Sigmoid colon (tissue), 7 donors: ENCODE data around the gene WNK3. TPM values are rescaled to one million over a fixed set of nuclear protein-coding genes. Genes with fewer than 3 reads are reported as not detected.

Experiments used
- DNase-seq: peaks from one replicate; pipeline ENCODE4 v3.0.0-alpha.2; 2019
- H3K27ac ChIP-seq, 4 donors: fragments of 200-600 bp; sonication (generic); one replicate each; pipeline ENCODE4 v1.5.1; 2016 to 2019; ENCODE audit warnings: mild to moderate bottlenecking in 1 of 4
- H3K27me3 ChIP-seq, 3 donors: fragments of 200-600 bp; sonication (generic); one replicate each; pipeline ENCODE4 v1.5.1; 2019; ENCODE audit warnings: mild to moderate bottlenecking in 1 of 3
- H3K36me3 ChIP-seq, 4 donors: fragments of 200-600 bp; sonication (generic); one replicate each; pipeline ENCODE4 v1.5.1; 2016 to 2019
- H3K4me1 ChIP-seq, 4 donors: fragments of 200-600 bp; sonication (generic); one replicate each; pipeline ENCODE4 v1.5.1; 2017 to 2019
- H3K4me3 ChIP-seq, 4 donors: fragments of 200-600 bp; sonication (generic); one replicate each; pipeline ENCODE4 v1.5.1; 2017 to 2019; ENCODE audit warnings: mild to moderate bottlenecking in 2 of 4, moderate library complexity in 1 of 4
- H3K9me3 ChIP-seq, 4 donors: fragments of 200-600 bp in 3 of 4; sonication (generic) in 3 of 4; one replicate each; pipeline versions ENCODE4 v1.5.1 to v1.6.1; 2013 to 2019
- EP300 ChIP-seq, 4 donors: sonication (generic); formaldehyde crosslinking; IDR thresholded peaks; one replicate each; pipeline ENCODE4 v1.6.1; 2017; ENCODE audit warnings: antibody characterized with exemption in 4 of 4
- POLR2A ChIP-seq, 2 donors: fragments of 450-650 bp; IDR thresholded peaks; one replicate each; pipeline ENCODE4 v1.6.1; 2016; ENCODE audit warnings: antibody characterized with exemption in 2 of 2, mild to moderate bottlenecking in 2 of 2, moderate library complexity in 2 of 2
- POLR2AphosphoS5 ChIP-seq, 4 donors: sonication (generic); formaldehyde crosslinking; IDR thresholded peaks; one replicate each; pipeline ENCODE4 v1.6.1; 2017; ENCODE audit warnings: antibody characterized with exemption in 4 of 4
- WGBS, 2 donors: extraction: QIAGEN DNeasy Blood & Tissue Kit; methylation state at CpG; one replicate each; pipeline ENCODE4 v1.1.7; 2013; 5-methylcytosine and 5-hydroxymethylcytosine counted together
- intact Hi-C: fragments of 100-400 bp; cut with DNase I; formaldehyde crosslinking; loops from one replicate; pipeline ENCODE4 v1.15.1; 2023
- polyA plus RNA-seq, 3 donors: library from polyadenylated mRNA; stranded (reverse); fragments of 200-250 nt; gene quantifications; one replicate each; pipeline ENCODE4 v1.2.3, GENCODE V29; 2013
- total RNA-seq, 4 donors: library from RNA; depleted of rRNA; stranded (reverse); fragments of >200 nt; gene quantifications; one replicate each; pipeline ENCODE4 v1.1.0, GENCODE V29; 2016
- TF ChIP-seq, protein P1 (sequence below), 4 experiments: fragments of 450-650 bp in 3 of 4; fragments of 200-600 bp in 1 of 4; IDR thresholded peaks; one replicate each; pipeline ENCODE4 v1.5.1; 2016 to 2019; ENCODE audit warnings: antibody characterized with exemption in 4 of 4, mild to moderate bottlenecking in 3 of 4, moderate library complexity in 2 of 4
- donor health status: healthy with polysubstance abuse.
- donor health status: Bipolar disorder and iron deficiency.
- donor health status: healthy.

The WNK3 gene
- total and polyA plus RNA-seq, 7 donors, result under 0.01 to 1.9 (median 1.7) TPM; not detected in 1

DNA sequence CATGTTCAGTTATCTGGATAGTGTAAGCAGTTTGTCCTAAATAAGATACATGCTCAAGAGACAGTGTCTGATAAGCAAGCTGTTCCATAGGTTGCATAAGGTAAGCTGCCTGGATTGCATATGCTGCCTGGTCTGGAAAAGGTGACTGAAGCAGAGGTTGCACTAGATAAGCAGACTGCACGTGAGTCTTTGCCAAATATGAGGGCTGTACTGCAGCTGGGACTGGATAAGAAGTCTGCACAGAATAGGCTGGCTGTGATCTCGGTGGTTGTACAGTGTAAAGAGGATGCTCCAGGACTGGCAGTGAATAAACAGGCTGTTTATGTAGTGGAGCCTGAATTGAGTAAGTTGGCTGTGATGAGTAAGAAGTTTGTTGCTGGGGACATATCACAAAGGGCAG is 68.9 kb downstream of the WNK3 start:
- Histone ChIP-seq H3K27ac (no peak overlapping the region), H3K4me1 (no peaks in the 10 kb centered on the region), H3K27me3 (no peaks in the 10 kb centered on the region), H3K36me3 (no peaks in the 10 kb centered on the region), H3K9me3 (no peaks in the 10 kb centered on the region), H3K4me3 (no peak overlapping the region)
- no peak for DNase-seq
- intact Hi-C loops, result no loop called here
- WGBS, 2 donors, result 45 to 67% methylated on average over 2 of the region's 2 CpGs
- TF ChIP-seq EP300 (IDR thresholded peaks at IDR 0.05), result no peak
- TF ChIP-seq POLR2A (IDR thresholded peaks at IDR 0.05), result no peak
- TF ChIP-seq, protein P1, sequence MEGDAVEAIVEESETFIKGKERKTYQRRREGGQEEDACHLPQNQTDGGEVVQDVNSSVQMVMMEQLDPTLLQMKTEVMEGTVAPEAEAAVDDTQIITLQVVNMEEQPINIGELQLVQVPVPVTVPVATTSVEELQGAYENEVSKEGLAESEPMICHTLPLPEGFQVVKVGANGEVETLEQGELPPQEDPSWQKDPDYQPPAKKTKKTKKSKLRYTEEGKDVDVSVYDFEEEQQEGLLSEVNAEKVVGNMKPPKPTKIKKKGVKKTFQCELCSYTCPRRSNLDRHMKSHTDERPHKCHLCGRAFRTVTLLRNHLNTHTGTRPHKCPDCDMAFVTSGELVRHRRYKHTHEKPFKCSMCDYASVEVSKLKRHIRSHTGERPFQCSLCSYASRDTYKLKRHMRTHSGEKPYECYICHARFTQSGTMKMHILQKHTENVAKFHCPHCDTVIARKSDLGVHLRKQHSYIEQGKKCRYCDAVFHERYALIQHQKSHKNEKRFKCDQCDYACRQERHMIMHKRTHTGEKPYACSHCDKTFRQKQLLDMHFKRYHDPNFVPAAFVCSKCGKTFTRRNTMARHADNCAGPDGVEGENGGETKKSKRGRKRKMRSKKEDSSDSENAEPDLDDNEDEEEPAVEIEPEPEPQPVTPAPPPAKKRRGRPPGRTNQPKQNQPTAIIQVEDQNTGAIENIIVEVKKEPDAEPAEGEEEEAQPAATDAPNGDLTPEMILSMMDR (IDR thresholded peaks at IDR 0.05), result no peak
- no peak for TF ChIP-seq POLR2AphosphoS5 (IDR thresholded peaks at IDR 0.05)

DNA sequence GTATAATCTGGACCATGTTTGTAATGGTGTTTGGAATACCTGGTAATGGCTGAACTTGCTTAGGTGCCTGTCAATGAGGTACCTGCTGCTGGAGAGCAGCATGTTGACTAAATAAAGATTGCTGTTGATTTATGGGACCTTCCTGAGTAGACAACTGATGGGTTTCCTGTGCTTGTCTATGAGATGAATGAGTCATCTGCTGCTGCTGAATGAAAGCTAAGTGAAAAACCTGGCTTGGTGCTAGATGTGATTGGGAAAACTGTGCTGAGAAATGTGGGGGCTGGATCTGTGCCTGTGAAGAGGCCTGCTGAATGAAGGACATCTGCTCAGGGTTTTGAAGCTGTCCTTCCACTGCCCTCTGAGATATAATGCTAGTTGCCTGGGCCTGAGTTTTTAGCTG is 69.6 kb downstream of the WNK3 start:
- Histone ChIP-seq H3K27ac (no peak overlapping the region), H3K4me3 (no peak overlapping the region), H3K27me3 (no peaks in the 10 kb centered on the region), H3K4me1 (no peaks in the 10 kb centered on the region), H3K9me3 (no peaks in the 10 kb centered on the region), H3K36me3 (no peaks in the 10 kb centered on the region)
- DNase-seq, result no peak
- intact Hi-C loops, result no loop called here
- no peak for TF ChIP-seq EP300 (IDR thresholded peaks at IDR 0.05)
- TF ChIP-seq, protein P1 (IDR thresholded peaks at IDR 0.05), result no peak
- no peak for TF ChIP-seq POLR2A (IDR thresholded peaks at IDR 0.05)

DNA sequence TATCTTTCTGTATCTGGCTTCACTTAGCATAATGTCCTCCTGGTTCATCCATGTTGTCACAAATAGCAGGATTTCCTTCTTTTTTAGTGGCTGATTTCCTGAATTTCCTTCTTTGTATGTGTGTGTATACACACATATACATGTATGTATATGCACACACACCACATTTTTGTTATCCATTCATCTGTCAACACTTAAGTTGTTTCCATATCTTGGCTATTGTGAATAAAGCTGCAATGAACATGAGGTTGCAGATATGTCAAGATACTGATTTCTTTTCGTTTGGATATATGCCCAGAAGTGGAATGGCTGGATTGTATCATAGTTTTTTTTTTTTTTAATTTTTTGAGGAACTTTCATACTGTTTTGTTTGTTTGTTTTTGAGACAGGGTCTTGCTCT is 76.2 kb downstream of the WNK3 start:
- TF ChIP-seq POLR2A (IDR thresholded peaks at IDR 0.05), result no peak

DNA sequence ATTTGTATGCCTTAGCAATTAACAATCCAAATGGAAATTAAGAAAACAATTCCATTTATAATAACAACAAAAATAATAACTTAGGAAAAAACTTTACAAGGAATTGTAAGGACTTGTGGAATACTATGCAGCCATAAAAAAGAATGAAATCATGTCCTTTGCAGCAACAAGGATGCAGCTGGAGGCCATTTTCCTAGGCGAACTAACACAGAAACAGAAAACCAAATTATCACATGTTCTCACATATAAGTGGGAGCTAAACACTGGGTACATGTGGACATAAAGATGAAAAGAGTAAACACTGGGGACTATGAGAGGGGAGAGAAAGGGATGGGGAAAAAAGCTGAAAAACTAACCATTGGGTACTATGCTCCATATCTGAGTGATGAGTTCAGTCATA is 77.4 kb downstream of the WNK3 start:
- TF ChIP-seq, protein P1 (IDR thresholded peaks at IDR 0.05), result no peak
- no peak for TF ChIP-seq POLR2A (IDR thresholded peaks at IDR 0.05)
- no peaks in the 10 kb centered on the region for H3K4me1 ChIP-seq
- 75 to 100% methylated on average over 1 of the region's 1 CpG for WGBS, 2 donors
- H3K27ac ChIP-seq, result no peak overlapping the region
- DNase-seq, result no peak
- H3K27me3 ChIP-seq, result no peaks in the 10 kb centered on the region
- H3K36me3 ChIP-seq, result no peaks in the 10 kb centered on the region
- H3K9me3 ChIP-seq, result no peaks in the 10 kb centered on the region
- H3K4me3 ChIP-seq, result no peak overlapping the region
- intact Hi-C loops, result no loop called here

More for the DNA sequence above, 76.2 kb downstream of the WNK3 start:
- no peak overlapping the region for H3K27ac ChIP-seq
- no peak overlapping the region for H3K4me3 ChIP-seq
- H3K9me3 ChIP-seq, result no peaks in the 10 kb centered on the region
- WGBS, 2 donors, result 18 to 63% methylated on average over 1 of the region's 1 CpG
- intact Hi-C loops, result no loop called here
- no peaks in the 10 kb centered on the region for H3K27me3 ChIP-seq
- H3K36me3 ChIP-seq, result no peaks in the 10 kb centered on the region
- H3K4me1 ChIP-seq, result no peaks in the 10 kb centered on the region
- no peak for DNase-seq

DNA sequence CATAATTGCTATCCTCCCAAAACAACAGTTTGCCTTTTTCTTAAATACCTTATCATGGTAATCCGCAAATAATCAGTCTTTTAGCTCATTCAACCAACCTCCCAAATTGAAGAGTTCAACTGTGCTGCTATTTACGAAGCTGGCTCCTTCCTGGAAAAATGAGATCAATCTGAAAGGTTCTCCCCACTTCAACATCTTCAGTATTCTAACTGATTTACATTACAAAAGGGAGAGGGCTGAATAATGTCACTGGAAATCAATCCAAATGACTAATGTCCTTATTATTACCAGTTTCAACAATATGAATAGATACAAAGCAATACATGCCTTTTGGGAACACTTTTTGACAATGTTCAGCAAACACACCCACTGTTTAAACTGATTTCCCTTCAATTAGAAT is 86.2 kb downstream of the WNK3 start:
- Histone ChIP-seq H3K36me3 (no peaks in the 10 kb centered on the region), H3K27me3 (no peaks in the 10 kb centered on the region), H3K4me3 (no peak overlapping the region), H3K27ac (no peak overlapping the region), H3K4me1 (no peaks in the 10 kb centered on the region), H3K9me3 (no peaks in the 10 kb centered on the region)
- TF ChIP-seq, protein P1 (IDR thresholded peaks at IDR 0.05), result no peak
- TF ChIP-seq POLR2A (IDR thresholded peaks at IDR 0.05), result no peak
- TF ChIP-seq POLR2AphosphoS5 (IDR thresholded peaks at IDR 0.05), result no peak
- no peak for TF ChIP-seq EP300 (IDR thresholded peaks at IDR 0.05)
- intact Hi-C loops, result no loop called here
- WGBS, 2 donors, result 82 to 84% methylated on average over 2 of the region's 2 CpGs
- DNase-seq, result no peak
